OCI-LY1 (cell line): ENCODE results near the gene CUX1.

Source experiments
- H2AFZ ChIP-seq: fragments of 200-600 bp; sonication (generic), shearing (Covaris generic); 2 replicates; pipeline ENCODE4 v1.6.0; 2014; ENCODE audit warnings: antibody characterized with exemption, mild to moderate bottlenecking, low read length
- H3F3A ChIP-seq: fragments of 200-600 bp; sonication (generic), shearing (Covaris generic); 2 replicates; pipeline ENCODE4 v1.6.0; 2014; ENCODE audit warnings: mild to moderate bottlenecking, antibody characterized with exemption, low read length, moderate library complexity; ENCODE audit not compliant: insufficient read depth
- H3K27ac ChIP-seq: fragments of 200-600 bp; sonication (generic); 2 replicates; pipeline ENCODE4 v1.5.1; 2014; ENCODE audit warnings: low read length, mixed run types, mild to moderate bottlenecking, low read depth; ENCODE audit not compliant: poor library complexity, severe bottlenecking
- H3K27me3 ChIP-seq: fragments of 200-600 bp; sonication (generic); 2 replicates; pipeline ENCODE4 v1.6.0; 2014; ENCODE audit warnings: antibody characterized with exemption, mild to moderate bottlenecking, low read length, moderate library complexity; ENCODE audit not compliant: insufficient read depth
- H3K36me3 ChIP-seq: fragments of 200-600 bp; sonication (generic); 2 replicates; pipeline ENCODE4 v1.6.1; 2014; ENCODE audit warnings: mild to moderate bottlenecking, antibody characterized with exemption, low read length, moderate library complexity, mixed read lengths; ENCODE audit not compliant: insufficient read depth
- H3K4me1 ChIP-seq: fragments of 200-600 bp; sonication (generic); 2 replicates; pipeline ENCODE4 v1.5.1; 2014; ENCODE audit warnings: mild to moderate bottlenecking, low read length, moderate library complexity; ENCODE audit not compliant: insufficient read depth, severe bottlenecking
- H3K4me2 ChIP-seq: fragments of 200-600 bp; sonication (generic), shearing (Covaris generic); 2 replicates; pipeline ENCODE4 v1.6.1; 2014; ENCODE audit warnings: low read length
- H3K4me3 ChIP-seq: fragments of 200-600 bp; sonication (generic); 2 replicates; pipeline ENCODE4 v1.5.1; 2014; ENCODE audit warnings: low read length, low read depth, mild to moderate bottlenecking, mixed read lengths; ENCODE audit not compliant: poor library complexity, severe bottlenecking
- H3K79me2 ChIP-seq: fragments of 200-600 bp; shearing (Covaris generic); 2 replicates; pipeline ENCODE4 v1.6.1; 2016; ENCODE audit warnings: mixed run types, low read length, mixed read lengths; ENCODE audit not compliant: insufficient read depth
- H3K9ac ChIP-seq: fragments of 200-600 bp; sonication (generic), shearing (Covaris generic); 2 replicates; pipeline ENCODE4 v1.6.1; 2014; ENCODE audit warnings: mild to moderate bottlenecking, low read length, mixed read lengths
- H3K9me2 ChIP-seq: fragments of 200-600 bp; sonication (generic), shearing (Covaris generic); 2 replicates; pipeline ENCODE4 v1.6.1; 2014; ENCODE audit warnings: low read depth, mild to moderate bottlenecking, low read length, mixed read lengths
- H3K9me3 ChIP-seq: fragments of 200-600 bp; shearing (Covaris generic); 2 replicates; pipeline ENCODE4 v1.6.1; 2014; ENCODE audit warnings: low read length, mixed read lengths
- H4K20me1 ChIP-seq: fragments of 200-600 bp; sonication (generic), shearing (Covaris generic); 2 replicates; pipeline ENCODE4 v1.6.0; 2016; ENCODE audit warnings: mild to moderate bottlenecking, low read length; ENCODE audit not compliant: insufficient read depth
- CTCF ChIP-seq: fragments of 200-600 bp; sonication (generic), shearing (Covaris generic); IDR thresholded peaks from 2 replicates; pipeline ENCODE4 v1.5.1; 2017; ENCODE audit warnings: mild to moderate bottlenecking, antibody characterized with exemption, low read length, moderate library complexity, mixed read lengths
- EZH2 ChIP-seq: fragments of 200-600 bp; sonication (generic), shearing (Covaris generic); IDR thresholded peaks from 2 replicates; pipeline ENCODE4 v1.8.0; 2017; ENCODE audit warnings: borderline replicate concordance, mixed run types, mild to moderate bottlenecking, antibody characterized with exemption, low read length, moderate library complexity, mixed read lengths

Gene CUX1

GRCh38 chr7:102148799-102149198 is 331.4 kb downstream of the CUX1 start:
- H3K9ac ChIP-seq: no peak overlapping the region
- H3K9me3 ChIP-seq: no peaks in the 10 kb centered on the region
- no peaks in the 10 kb centered on the region for H3K27me3 ChIP-seq
- H3K36me3 ChIP-seq: peaks cover 65% of the 10 kb centered on the region
- no peaks in the 10 kb centered on the region for H3K9me2 ChIP-seq
- H3K27ac ChIP-seq: no peak overlapping the region
- H3K4me2 ChIP-seq: no peak overlapping the region
- H3K4me3 ChIP-seq: no peak overlapping the region
- TF ChIP-seq CTCF: no peak
- peaks cover 9% of the 10 kb centered on the region for H3K4me1 ChIP-seq
- H3F3A ChIP-seq: no peaks in the 10 kb centered on the region
- H2AFZ ChIP-seq: no peak overlapping the region
- no peaks in the 10 kb centered on the region for H3K79me2 ChIP-seq
- no peaks in the 10 kb centered on the region for H4K20me1 ChIP-seq

- Histone ChIP-seq H3K9me2 (no peaks in the 10 kb centered on the region), H3F3A (no peaks in the 10 kb centered on the region), H3K4me3 (no peak overlapping the region), H3K4me1 (peaks cover 9% of the 10 kb centered on the region), H3K36me3 (peaks cover 61% of the 10 kb centered on the region), H3K27me3 (no peaks in the 10 kb centered on the region), H3K79me2 (no peaks in the 10 kb centered on the region), H3K27ac (no peak overlapping the region), H3K9ac (no peak overlapping the region), H3K4me2 (no peak overlapping the region), H3K9me3 (no peaks in the 10 kb centered on the region), H2AFZ (no peak overlapping the region), H4K20me1 (no peaks in the 10 kb centered on the region)
- no peak for TF ChIP-seq EZH2
- TF ChIP-seq CTCF: no peak
Measured at GRCh38 chr7:102149416-102149815, 332.0 kb downstream of the CUX1 start.

GRCh38 chr7:102150266-102150665 is 332.8 kb downstream of the CUX1 start:
- Histone ChIP-seq H2AFZ (no peak overlapping the region), H3K4me2 (no peak overlapping the region), H3F3A (no peaks in the 10 kb centered on the region), H3K79me2 (no peaks in the 10 kb centered on the region), H3K9ac (no peak overlapping the region), H4K20me1 (no peaks in the 10 kb centered on the region), H3K36me3 (peaks cover 58% of the 10 kb centered on the region), H3K9me2 (no peaks in the 10 kb centered on the region), H3K4me1 (peaks cover 9% of the 10 kb centered on the region), H3K9me3 (no peaks in the 10 kb centered on the region), H3K4me3 (no peak overlapping the region), H3K27me3 (no peaks in the 10 kb centered on the region), H3K27ac (no peak overlapping the region)
- TF ChIP-seq EZH2 (no peak), CTCF (no peak)
